ENCODE results near the gene PNMA8C.

DNA sequence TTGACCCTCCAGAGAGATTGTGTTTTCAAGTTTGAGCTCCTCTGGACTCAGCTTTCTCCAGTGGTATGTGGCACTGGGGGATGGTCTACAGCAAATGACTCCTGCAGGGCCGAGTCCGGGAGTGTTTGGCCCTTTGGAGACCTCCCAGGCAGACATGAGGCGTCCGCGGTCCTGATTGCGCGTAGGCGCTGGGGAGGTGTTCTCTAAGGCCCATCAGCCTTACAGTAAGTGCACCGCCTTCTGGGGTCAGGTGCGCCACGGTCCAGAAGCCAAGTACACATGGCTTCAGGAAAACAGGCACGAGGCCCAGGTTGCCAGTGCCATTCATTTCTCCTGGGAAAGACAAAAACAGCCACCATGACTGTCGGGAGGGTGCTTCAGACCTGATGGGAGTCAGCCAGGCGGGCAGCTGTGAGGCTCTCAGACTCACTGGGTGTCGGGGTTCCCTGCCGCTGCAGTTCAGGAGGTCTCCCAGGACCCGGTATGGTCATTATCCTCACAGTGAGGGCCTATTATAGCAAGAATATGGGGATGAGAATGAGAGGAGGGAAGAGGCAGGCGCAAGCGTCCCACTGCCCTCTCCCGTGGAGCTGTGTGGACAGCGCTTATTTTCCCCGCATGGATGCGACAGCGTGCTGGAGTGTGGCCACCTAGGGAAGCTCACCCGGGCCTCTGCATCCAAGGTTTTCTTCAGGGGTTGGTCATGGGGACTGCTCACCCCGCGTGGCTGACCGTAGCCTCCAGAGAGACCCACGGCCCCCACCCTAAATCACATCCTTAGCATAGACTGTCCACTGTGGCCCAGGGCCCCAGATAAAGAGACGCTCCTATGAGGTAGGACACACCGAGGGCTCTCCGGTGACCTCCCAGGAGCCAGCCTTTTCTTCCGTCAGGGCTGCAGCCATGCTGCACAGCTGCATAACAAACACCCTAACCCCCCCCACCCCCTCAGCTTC lies 37.2 kb downstream of the PNMA8C start:
- TF ChIP-seq, protein P1, sequence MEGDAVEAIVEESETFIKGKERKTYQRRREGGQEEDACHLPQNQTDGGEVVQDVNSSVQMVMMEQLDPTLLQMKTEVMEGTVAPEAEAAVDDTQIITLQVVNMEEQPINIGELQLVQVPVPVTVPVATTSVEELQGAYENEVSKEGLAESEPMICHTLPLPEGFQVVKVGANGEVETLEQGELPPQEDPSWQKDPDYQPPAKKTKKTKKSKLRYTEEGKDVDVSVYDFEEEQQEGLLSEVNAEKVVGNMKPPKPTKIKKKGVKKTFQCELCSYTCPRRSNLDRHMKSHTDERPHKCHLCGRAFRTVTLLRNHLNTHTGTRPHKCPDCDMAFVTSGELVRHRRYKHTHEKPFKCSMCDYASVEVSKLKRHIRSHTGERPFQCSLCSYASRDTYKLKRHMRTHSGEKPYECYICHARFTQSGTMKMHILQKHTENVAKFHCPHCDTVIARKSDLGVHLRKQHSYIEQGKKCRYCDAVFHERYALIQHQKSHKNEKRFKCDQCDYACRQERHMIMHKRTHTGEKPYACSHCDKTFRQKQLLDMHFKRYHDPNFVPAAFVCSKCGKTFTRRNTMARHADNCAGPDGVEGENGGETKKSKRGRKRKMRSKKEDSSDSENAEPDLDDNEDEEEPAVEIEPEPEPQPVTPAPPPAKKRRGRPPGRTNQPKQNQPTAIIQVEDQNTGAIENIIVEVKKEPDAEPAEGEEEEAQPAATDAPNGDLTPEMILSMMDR (IDR thresholded peaks at IDR 0.05; ENCODE audit: borderline replicate concordance, extremely low read depth, low read length, poor library complexity, severe bottlenecking) = no peak
- no peak for TF ChIP-seq EZH2 (IDR thresholded peaks at IDR 0.05; ENCODE audit: borderline replicate concordance, low read depth, low read length, severe bottlenecking)

All from DND-41 (cell line).